Nucleus accumbens (tissue), 56 donors: ENCODE data around the gene FAM124A.

Source experiments
- DNase-seq, 56 donors: peaks; one replicate each; lab custom pipeline; 2025; lab: John Stamatoyannopoulos, UW

FAM124A gene

GRCh38 chr13:51240178-51240577 is 18.0 kb downstream of the FAM124A start:
- DNase-seq = no peak

GRCh38 chr13:51240958-51241357 is 18.8 kb downstream of the FAM124A start:
- no peak for DNase-seq

GRCh38 chr13:51241720-51242119 is 19.5 kb downstream of the FAM124A start:
- DNase-seq = peak in 1 of 56 donors; percentile 12

- no peak for DNase-seq
Observed at GRCh38 chr13:51243227-51243626, 21.0 kb downstream of the FAM124A start.

- DNase-seq = peak in 1 of 56 donors; percentile 39
Observed at GRCh38 chr13:51243832-51244231, 21.6 kb downstream of the FAM124A start.

- DNase-seq = no peak
Observed at GRCh38 chr13:51244637-51245405, 22.6 kb downstream of the FAM124A start.

DNA sequence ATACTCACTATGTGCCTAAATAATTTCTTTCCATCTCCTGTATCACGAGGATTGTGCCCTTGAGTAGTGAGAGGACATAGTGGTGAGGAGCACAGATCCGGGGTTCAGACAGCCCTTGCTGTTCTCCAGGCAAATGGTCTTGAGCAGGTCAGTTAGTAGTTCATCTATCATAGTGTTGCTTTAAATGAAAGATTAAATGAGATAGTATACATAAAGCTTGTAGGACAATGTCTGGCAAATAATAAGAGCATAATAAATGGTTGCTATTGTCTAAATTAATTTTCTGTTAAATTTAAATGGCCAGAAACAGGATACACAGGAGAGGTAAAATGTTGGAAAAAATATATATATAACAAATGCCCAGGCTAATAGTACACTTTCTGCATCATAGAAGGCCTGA is 23.4 kb downstream of the FAM124A start:
- no peak for DNase-seq

DNA sequence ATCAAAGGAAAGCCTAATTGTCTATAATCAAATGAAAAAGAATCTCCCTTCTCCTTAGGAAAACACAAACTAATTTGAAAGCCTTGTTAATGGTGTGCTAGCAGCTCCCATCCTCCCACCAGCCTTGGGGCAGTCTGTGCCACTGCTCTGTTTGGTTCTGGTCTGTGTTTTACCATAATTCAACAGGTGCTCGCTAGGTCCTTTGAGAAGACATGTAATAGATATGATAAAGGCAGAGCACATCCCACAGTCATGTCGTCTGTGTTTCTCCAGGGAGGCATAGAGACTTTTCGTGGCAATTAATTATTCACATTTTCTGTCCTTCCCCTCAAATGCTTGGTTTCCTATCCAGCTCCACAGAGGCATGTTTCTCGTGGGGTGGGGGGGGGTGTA is 23.8 kb downstream of the FAM124A start:
- DNase-seq = peak in 4 of 56 donors; percentile 29 to 66 (median 57)

- peak in 54 of 56 donors; percentile 28 to 92 (median 82) for DNase-seq
Observed at GRCh38 chr13:51246418-51247277, 24.4 kb downstream of the FAM124A start.

DNA sequence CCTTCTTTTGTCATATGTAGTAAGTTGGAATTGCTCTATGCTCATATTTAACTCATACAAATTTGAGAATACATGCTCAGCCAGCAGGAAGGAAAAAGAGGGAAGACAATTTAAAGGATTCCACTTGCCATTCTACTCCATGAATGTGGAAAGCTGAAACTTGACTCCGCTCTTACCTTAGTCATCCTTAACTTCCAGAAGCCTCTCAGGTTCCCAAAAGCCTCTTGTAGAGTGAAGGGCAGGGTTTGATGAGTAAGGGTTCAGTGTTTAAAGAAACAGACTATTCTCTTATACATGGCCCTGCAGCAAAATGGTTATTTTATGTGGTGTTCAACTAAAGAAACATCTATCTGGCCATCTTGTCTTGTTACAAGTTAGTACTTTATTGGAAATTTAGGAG is 27.1 kb downstream of the FAM124A start:
- DNase-seq = no peak

- peak in 1 of 56 donors; percentile 52 for DNase-seq
Observed at GRCh38 chr13:51249770-51250741, 27.9 kb downstream of the FAM124A start.

DNA sequence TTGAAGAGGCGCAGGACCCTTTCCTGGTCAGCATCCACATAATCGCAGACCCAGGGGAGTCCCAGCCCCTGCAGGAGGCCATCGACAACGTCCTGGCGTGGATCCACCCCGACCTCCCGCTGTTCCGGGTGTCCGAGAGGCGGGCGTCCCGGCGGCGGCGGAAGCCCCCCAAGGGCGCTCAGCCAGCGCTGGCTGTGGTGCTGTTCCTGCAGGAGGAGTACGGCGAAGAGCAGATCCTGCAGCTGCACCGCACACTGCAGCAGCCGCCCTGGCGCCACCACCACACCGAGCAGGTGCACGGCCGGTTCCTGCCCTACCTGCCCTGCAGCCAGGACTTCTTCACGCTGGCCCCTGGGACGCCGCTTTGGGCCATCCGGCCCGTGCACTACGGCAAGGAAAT is 29.3 kb downstream of the FAM124A start:
- no peak for DNase-seq

DNA sequence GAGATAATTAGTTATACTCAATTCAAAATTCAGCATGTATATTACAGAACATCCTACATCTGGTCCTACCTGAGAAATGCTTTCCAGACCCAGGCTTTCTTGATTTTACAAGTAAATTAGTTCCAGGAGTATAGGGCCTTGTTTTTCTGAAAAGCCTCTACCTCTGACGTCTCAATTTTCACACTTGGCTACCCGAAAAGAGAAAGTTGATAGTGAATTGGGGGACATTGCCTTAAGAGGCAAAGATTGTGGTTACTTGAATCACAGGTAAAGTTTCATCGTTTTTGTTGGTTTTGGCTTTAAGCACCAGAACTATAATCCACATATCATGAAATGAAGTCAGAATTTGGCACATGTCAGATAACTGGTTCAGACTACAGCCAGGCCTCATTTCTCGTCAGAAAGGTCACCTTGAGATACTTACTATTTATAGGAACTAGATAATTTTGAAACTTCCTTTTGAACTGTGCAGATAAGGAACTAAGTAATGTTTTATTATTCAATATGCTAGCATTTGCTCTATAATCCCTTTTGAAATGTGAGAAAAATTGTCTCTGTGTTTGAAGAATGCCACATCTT is 30.8 kb downstream of the FAM124A start:
- DNase-seq = no peak

GRCh38 chr13:51255556-51255955 is 33.4 kb downstream of the FAM124A start:
- DNase-seq = no peak

GRCh38 chr13:51257187-51257586 is 35.0 kb downstream of the FAM124A start:
- no peak for DNase-seq

- DNase-seq = peak in 3 of 56 donors; percentile 27 to 56 (median 39)
Observed at GRCh38 chr13:51258612-51259548, 36.7 kb downstream of the FAM124A start.

DNA sequence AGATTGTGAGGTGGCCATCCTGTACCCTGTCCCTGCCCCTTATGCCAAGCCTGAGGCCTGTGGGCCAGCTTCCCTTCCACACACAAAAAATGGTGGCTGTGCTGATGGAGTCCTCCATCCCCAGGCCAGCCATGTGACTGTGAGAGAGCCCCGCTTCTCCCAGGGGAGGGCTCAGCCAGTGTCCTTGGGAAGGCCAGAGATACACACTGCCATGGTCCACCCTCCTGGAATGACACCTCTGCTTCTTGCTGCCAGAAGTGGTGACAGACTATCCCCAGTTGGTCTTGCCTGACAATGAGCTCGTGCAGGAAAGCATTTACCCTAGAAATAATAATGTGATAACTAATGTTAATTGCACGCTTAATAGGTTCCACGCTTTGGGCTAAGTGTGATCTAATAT is 38.0 kb downstream of the FAM124A start:
- DNase-seq = no peak

- DNase-seq = no peak
Observed at GRCh38 chr13:51261610-51262249, 39.5 kb downstream of the FAM124A start.
